GM06990 (cell line): Measurements from ENCODE around the gene CALR.
"Not testable (repeated sequence)": the region's sequence is repeated elsewhere in the genome, so short reads cannot be mapped to it uniquely, and the experiment has no call there.

Experiments
- DNase-seq: peaks from one replicate; pipeline ENCODE4 v3.0.0-alpha.2; 2011; ENCODE audit not compliant: insufficient read length; ENCODE audit errors: extremely low read depth
- H3K27me3 ChIP-seq: replicated peaks from 2 replicates; pipeline ENCODE4 v1.6.0; 2011; ENCODE audit warnings: low read length; ENCODE audit not compliant: control insufficient read depth, insufficient read depth
- H3K36me3 ChIP-seq: 2 replicates; pipeline ENCODE4 v1.5.1; 2011; ENCODE audit warnings: low read length; ENCODE audit not compliant: control insufficient read depth, insufficient read depth
- H3K4me3 ChIP-seq: replicated peaks from 2 replicates; pipeline ENCODE4 v1.5.1; 2011; ENCODE audit warnings: low read depth, mild to moderate bottlenecking, control low read depth, low read length
- TF ChIP-seq, protein P1 (sequence below): IDR thresholded peaks from 2 replicates; pipeline ENCODE4 v1.5.1; 2011; ENCODE audit warnings: low read length, control low read depth, mild to moderate bottlenecking, inconsistent platforms; ENCODE audit not compliant: insufficient read depth, poor library complexity, severe bottlenecking

Gene CALR

DNA sequence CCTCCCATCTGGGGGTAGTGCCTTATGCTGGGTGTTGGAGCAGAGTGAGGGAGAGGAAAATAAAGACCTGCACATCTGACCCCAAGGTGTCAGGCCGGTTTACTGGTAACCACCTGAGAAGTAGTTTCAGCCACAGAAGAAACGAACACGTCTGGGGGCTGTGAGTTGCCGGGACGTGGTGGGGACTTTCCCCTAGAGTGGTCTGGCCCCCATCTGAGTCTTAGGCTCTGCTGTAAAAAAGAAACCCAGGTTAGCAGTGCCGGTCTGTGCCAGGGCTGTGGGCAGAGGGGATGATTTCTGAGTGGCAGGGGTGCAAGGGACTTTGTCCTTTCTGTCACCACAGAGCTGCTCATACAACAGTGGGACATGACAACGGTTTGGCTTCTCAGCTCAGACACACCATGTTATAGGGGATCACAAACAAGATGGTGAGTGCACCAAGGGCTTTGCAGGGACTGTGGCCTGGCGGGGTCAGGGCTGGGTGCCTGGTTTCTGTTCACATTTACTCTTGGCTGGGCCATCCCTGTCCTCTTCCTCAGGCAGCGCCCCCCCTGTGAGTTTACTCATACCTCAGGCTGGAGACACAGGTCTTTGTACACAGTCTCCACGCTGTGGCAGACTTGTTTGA, 38.4 kb upstream of the CALR start:
- peak; percentile 61 for DNase-seq
- Histone ChIP-seq H3K4me3 (no peak overlapping the region), H3K36me3 (peaks cover 17% of the 10 kb centered on the region), H3K27me3 (no peaks in the 10 kb centered on the region)
- TF ChIP-seq, protein P1, sequence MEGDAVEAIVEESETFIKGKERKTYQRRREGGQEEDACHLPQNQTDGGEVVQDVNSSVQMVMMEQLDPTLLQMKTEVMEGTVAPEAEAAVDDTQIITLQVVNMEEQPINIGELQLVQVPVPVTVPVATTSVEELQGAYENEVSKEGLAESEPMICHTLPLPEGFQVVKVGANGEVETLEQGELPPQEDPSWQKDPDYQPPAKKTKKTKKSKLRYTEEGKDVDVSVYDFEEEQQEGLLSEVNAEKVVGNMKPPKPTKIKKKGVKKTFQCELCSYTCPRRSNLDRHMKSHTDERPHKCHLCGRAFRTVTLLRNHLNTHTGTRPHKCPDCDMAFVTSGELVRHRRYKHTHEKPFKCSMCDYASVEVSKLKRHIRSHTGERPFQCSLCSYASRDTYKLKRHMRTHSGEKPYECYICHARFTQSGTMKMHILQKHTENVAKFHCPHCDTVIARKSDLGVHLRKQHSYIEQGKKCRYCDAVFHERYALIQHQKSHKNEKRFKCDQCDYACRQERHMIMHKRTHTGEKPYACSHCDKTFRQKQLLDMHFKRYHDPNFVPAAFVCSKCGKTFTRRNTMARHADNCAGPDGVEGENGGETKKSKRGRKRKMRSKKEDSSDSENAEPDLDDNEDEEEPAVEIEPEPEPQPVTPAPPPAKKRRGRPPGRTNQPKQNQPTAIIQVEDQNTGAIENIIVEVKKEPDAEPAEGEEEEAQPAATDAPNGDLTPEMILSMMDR, result no peak

DNA sequence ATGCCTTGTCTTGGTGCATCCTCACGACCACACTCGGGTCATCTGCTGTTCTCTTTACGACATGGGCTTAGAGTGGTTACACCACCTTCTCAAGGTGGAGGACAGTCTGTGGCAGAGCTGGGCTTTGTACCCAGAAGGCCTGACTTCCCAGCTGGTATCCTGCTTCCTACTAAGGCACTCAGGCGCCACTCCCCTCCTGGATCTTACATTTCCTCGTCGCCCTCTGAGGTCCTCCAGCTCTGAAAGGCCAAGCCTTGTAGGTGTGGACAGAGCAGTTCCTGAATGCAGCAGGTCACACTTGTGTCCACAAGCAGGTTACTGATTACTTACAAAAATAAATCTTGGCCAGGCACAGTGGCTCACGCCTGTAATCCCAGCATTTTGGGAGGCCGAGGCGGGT, 31.2 kb upstream of the CALR start:
- TF ChIP-seq, protein P1, result no peak
- DNase-seq, result no peak
- Histone ChIP-seq H3K36me3 (no peaks in the 10 kb centered on the region), H3K4me3 (no peak overlapping the region), H3K27me3 (no peaks in the 10 kb centered on the region)

DNA sequence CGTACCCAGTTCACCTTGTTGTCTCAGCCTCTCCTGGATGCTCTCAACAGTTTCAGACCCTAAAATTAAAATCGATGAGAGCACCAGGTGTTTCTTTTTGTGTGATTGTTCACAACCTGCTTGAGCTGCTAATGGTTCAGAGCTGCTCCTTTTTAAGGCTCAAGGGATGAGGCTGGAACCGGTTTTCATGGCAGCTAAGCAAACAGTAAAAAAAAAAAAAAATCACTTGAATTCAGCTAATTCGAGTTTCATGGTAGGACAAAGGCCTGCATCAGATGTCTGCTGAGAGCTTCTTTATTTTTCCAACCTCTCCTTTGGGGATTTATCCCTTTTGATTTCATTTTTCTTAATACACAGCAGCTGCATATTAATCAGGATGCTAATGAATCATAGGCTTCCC, 25.8 kb upstream of the CALR start:
- DNase-seq, result no peak
- Histone ChIP-seq H3K4me3 (no peak overlapping the region), H3K36me3 (no peaks in the 10 kb centered on the region), H3K27me3 (no peaks in the 10 kb centered on the region)
- TF ChIP-seq, protein P1, result no peak

DNA sequence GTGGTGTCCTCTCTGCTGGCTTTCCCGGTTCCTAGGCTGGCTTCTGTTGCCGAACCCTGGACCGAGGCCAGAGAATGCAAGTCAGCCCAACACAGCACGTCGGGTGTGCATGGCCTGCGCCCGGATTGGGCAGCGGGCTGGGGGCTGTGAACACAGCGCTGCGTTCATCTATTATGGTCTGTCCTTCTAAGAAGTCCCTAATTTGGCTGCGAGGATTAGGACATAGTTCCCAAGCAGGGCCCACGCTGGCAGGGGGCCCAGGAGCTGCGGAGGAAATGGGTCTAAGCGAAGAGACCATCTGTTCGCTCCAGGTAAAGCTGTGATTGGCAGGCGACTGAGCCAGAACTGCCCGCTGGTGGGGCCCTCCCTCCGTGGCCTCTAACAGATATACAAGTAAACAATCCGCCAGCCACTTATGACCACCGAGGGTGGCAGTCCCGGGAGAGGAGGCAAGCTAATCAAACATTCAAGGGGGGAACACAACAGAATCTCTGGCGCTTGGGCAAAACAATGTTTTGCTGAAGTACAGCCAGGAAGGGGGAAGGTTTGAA, 25.3 kb upstream of the CALR start:
- Histone ChIP-seq H3K4me3 (no peak overlapping the region), H3K27me3 (no peaks in the 10 kb centered on the region), H3K36me3 (no peaks in the 10 kb centered on the region)
- TF ChIP-seq, protein P1, result no peak
- DNase-seq, result no peak

DNA sequence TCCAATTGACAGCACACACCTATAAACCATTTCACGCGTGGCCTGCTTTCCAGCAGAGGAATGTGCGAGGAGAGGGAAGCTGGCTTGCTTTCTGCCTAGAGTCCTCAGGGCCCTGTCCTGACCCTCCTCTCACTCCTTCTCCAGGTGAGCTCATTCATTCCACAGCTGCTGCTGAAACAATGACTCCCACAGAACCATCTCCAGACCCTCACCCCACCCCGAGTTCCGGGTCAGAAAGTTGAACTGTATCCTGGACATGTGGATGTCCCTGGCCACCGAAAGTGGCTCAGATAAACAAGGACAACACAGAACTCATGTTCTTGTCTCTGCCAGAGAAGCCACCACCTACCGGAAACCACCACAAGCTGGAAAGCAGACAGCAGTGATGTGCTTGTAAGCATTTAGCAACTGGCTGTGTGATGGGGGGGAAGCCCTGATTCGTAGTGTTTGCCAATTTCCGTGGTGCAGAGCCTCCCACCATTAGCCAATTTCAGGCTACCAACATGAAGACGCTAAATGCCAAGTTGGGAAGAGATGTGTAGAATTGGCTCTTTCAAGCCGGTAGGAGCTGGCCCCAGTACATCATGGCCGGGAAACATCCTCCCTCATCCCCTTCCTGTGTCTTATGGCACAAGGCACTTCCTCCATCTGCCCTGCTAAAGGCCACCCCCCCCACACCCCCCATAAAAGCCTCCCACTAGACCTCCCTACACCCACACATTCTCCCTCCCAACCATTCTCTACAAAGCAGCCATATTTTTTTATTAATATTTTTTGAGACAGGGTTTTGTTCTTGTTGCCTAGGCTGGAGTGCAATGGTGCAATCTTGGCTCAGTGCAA, 24.3 kb upstream of the CALR start:
- DNase-seq, result no peak
- no peak overlapping the region for H3K4me3 ChIP-seq
- H3K27me3 ChIP-seq, result no peaks in the 10 kb centered on the region
- no peaks in the 10 kb centered on the region for H3K36me3 ChIP-seq
- TF ChIP-seq, protein P1, result no peak

DNA sequence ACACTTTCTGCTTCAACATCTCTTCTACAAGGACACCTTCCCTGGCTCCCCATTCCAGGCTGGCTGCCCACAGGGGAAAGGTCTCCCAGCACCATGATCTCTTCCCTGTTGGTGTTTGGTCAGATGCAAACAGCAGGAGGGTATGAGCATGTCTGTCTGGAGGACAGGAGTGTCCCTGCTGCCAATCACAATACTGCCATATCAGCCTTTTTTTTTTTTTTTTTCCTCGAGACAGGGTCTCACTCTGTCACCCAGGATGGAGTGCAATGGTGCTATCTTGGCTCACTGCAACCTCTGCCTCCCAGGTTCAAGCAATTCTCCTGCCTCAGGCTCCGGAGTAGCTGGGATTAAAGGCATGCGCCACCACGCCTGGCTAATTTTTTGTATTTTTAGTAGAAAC, 22.5 kb upstream of the CALR start:
- H3K27me3 ChIP-seq, H3K4me3 ChIP-seq, DNase-seq, H3K36me3 ChIP-seq: not testable (repeated sequence)
